Thoracic aorta (tissue), 2 donors: ENCODE results near the gene MX1. TPM values are rescaled to one million over a fixed set of nuclear protein-coding genes. Genes with fewer than 3 reads are reported as not detected.
"Not testable (repeated sequence)": the region's sequence is repeated elsewhere in the genome, so short reads cannot be mapped to it uniquely, and the experiment has no call there.

Source experiments
- ATAC-seq: fragments of 150-250 bp; one replicate; pipeline ENCODE4 v1.8.0; 2017; ENCODE audit warnings: low read depth; ENCODE audit not compliant: insufficient number of reproducible peaks, low FRiP score
- DNase-seq: peaks from one replicate; pipeline ENCODE4 v3.0.0-alpha.2; 2020; ENCODE audit warnings: low spot score
- H3K27ac ChIP-seq, 2 donors: fragments of 200-600 bp; sonication (generic); 1 replicate in 1 of 2; 2 replicates in 1 of 2; pipeline ENCODE4 v1.5.1; 2016; ENCODE audit warnings: mild to moderate bottlenecking in 2 of 2, moderate library complexity in 2 of 2
- H3K27me3 ChIP-seq: fragments of 200-600 bp; sonication (generic); replicated peaks from 2 replicates; pipeline ENCODE4 v1.6.0; 2016; ENCODE audit warnings: mild to moderate bottlenecking; ENCODE audit not compliant: insufficient read depth
- H3K36me3 ChIP-seq: fragments of 200-600 bp; sonication (generic); one replicate; pipeline ENCODE4 v1.5.1; 2016
- H3K4me1 ChIP-seq, 2 donors: fragments of 200-600 bp; sonication (generic); 1 replicate in 1 of 2; 2 replicates in 1 of 2; pipeline versions ENCODE4 v1.5.1 to v1.6.0; 2016; ENCODE audit warnings: low read depth in 2 of 2, mild to moderate bottlenecking in 1 of 2; ENCODE audit not compliant: control insufficient read depth in 1 of 2
- H3K4me3 ChIP-seq: fragments of 200-600 bp; sonication (generic); 2 replicates; pipeline ENCODE4 v1.5.1; 2016; ENCODE audit warnings: mild to moderate bottlenecking
- H3K9me3 ChIP-seq: fragments of 200-600 bp; sonication (generic); 2 replicates; pipeline ENCODE4 v1.5.1; 2016
- total RNA-seq, 2 donors: library from RNA; depleted of rRNA; stranded (reverse); fragments of >200 nt; gene quantifications; one replicate each; pipeline versions ENCODE4 v1.1.0 to v1.2.3, GENCODE V29; 2016
- TF ChIP-seq, protein P1 (sequence below): fragments of 200-600 bp; sonication (generic); IDR thresholded peaks from one replicate; pipeline ENCODE4 v1.5.1; 2019; ENCODE audit warnings: antibody characterized with exemption

MX1 gene
- total RNA-seq, 2 donors from 2014 or later: 60.0 to 79.9 TPM

DNA sequence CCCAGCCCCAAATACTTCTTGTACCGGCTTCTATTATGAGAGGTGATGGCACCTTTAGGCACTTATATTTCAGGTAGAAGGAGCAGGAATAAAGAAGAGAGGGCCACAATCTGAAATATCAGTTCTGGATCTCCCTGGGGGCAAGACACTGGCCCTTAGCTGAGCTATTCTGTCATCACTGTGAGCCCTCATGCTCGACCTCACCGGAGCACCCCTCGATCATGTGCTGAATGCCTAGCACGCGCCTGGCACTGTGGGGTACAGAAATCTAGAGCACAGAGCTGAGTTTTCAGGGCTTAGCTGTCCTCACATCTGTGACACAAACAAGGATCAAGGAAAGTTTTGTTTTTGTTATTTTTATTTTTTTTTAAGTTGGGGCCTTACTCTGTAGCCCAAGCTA is 7.6 kb upstream of the MX1 start:
- no peaks in the 10 kb centered on the region for H3K36me3 ChIP-seq
- no peaks in the 10 kb centered on the region for H3K27me3 ChIP-seq
- no peak for ATAC-seq
- H3K4me3 ChIP-seq: no peak overlapping the region
- H3K9me3 ChIP-seq: no peaks in the 10 kb centered on the region
- peak overlapping the region in 1 of 2 donors; percentile 85 for H3K27ac ChIP-seq
- H3K4me1 ChIP-seq: peaks cover 7 to 13% of the 10 kb centered on the region in 2 donors
- TF ChIP-seq, protein P1, sequence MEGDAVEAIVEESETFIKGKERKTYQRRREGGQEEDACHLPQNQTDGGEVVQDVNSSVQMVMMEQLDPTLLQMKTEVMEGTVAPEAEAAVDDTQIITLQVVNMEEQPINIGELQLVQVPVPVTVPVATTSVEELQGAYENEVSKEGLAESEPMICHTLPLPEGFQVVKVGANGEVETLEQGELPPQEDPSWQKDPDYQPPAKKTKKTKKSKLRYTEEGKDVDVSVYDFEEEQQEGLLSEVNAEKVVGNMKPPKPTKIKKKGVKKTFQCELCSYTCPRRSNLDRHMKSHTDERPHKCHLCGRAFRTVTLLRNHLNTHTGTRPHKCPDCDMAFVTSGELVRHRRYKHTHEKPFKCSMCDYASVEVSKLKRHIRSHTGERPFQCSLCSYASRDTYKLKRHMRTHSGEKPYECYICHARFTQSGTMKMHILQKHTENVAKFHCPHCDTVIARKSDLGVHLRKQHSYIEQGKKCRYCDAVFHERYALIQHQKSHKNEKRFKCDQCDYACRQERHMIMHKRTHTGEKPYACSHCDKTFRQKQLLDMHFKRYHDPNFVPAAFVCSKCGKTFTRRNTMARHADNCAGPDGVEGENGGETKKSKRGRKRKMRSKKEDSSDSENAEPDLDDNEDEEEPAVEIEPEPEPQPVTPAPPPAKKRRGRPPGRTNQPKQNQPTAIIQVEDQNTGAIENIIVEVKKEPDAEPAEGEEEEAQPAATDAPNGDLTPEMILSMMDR: no peak
- no peak for DNase-seq

GRCh38 chr21:41418956-41419680 is 6.9 kb upstream of the MX1 start:
- ATAC-seq (no peak), DNase-seq (no peak)
- Histone ChIP-seq H3K27me3 (no peaks in the 10 kb centered on the region), H3K9me3 (no peaks in the 10 kb centered on the region), H3K4me1 (peaks cover 7 to 13% of the 10 kb centered on the region in 2 donors), H3K36me3 (no peaks in the 10 kb centered on the region), H3K27ac (peak overlapping the region in 1 of 2 donors; percentile 85), H3K4me3 (no peak overlapping the region)
- TF ChIP-seq, protein P1: no peak

GRCh38 chr21:41419921-41420862 is 5.8 kb upstream of the MX1 start:
- H3K9me3 ChIP-seq: no peaks in the 10 kb centered on the region
- H3K27me3 ChIP-seq: no peaks in the 10 kb centered on the region
- TF ChIP-seq, protein P1: no peak
- no peaks in the 10 kb centered on the region for H3K36me3 ChIP-seq
- DNase-seq: peak; percentile 70
- H3K27ac ChIP-seq: peak overlapping the region; percentile 85
- H3K4me3 ChIP-seq: peak overlapping the region; percentile 96
- peaks cover 7 to 13% of the 10 kb centered on the region in 2 donors for H3K4me1 ChIP-seq
- ATAC-seq: peak; percentile 95

DNA sequence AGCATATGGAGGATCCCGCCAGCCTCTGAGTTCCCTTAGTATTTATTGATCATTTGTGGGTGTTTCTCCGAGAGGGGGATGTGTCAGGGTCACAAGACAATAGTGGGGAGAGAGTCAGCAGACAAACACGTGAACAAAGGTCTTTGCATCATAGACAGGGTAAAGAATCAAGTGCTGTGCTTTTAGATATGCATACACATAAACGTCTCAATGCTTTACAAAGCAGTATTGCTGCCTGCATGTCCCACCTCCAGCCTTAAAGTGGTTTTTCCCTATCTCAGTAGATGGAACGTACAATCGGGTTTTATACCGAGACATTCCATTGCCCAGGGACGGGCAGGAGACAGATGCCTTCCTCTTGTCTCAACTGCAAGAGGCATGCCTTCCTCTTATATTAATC is 5.0 kb upstream of the MX1 start:
- not testable (repeated sequence) for ATAC-seq, H3K27me3 ChIP-seq, H3K36me3 ChIP-seq, H3K9me3 ChIP-seq, DNase-seq
- Histone ChIP-seq H3K4me3 (peak overlapping the region; percentile 96), H3K4me1 (peaks cover 7 to 13% of the 10 kb centered on the region in 2 donors), H3K27ac (peak overlapping the region; percentile 85)

DNA sequence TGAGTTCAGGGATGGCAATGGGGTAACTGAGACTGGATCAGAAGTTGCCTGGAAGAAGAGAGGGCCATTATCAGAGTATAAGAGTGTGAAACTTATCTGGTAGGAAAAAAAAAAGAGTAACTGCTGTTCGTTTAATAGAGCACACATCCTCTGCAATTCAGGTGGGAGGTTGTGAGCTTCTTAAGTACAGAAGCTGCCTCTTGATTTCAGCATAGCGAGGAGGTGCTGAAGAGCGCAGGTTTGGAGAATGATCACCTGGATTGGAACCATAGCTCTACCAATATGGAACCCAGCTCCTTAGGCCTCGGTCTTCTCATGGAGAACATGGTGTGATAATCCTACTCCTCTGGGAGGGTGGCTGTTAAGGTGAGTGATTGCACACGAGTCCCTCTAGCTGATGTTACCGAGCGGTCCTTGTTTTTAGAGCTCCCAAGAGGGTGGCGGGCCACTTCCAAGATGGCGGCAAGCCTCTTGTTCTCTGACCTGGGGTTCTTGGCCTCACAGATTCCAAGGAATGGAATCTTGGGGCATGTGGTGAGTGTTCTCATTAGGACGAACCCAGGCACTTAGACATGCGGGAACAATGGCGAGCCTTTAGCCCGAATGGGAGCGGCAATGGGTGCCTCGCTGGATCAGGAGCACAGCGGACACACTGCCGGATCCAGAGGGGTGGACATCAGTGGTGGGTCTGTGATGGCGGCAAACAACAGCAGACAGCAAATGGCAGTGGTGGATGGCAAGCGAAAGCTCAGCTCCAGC is 3.3 kb upstream of the MX1 start:
- H3K4me1 ChIP-seq: peaks cover 12 to 21% of the 10 kb centered on the region in 2 donors

DNA sequence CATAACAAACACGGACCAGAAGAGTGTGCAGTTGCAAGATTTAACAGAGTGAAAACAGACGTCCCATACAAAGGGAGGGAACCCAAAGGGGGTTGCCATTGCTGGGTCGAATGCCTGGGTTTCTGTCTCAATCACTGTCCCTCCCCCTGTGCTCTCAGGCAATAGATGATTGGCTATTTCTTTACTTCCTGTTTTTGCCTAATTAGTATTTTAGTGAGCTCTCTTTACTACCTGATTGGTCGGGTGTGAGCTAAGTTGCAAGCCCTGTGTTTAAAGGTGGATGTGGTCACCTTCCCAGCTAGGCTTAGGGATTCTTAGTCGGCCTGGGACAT is 2.8 kb upstream of the MX1 start:
- not testable (repeated sequence) for H3K9me3 ChIP-seq, ATAC-seq, H3K36me3 ChIP-seq, DNase-seq, H3K27ac ChIP-seq, H3K27me3 ChIP-seq, H3K4me3 ChIP-seq
- peaks cover 12 to 27% of the 10 kb centered on the region in 2 donors for H3K4me1 ChIP-seq

More for the DNA sequence above, 3.3 kb upstream of the MX1 start:
- no peak for ATAC-seq
- Histone ChIP-seq H3K4me3 (no peak overlapping the region), H3K36me3 (no peaks in the 10 kb centered on the region), H3K27ac (no peak overlapping the region), H3K27me3 (no peaks in the 10 kb centered on the region), H3K9me3 (no peaks in the 10 kb centered on the region)
- DNase-seq: no peak
- TF ChIP-seq, protein P1: no peak
